Choroid plexus epithelial cell (primary cell): Measurements from ENCODE around the gene ZSCAN31.

ENCODE experiments used
- DNase-seq: peaks from one replicate; pipeline ENCODE4 v3.0.0-alpha.2; 2010; ENCODE audit warnings: low read depth
- H3K4me3 ChIP-seq: 2 replicates; pipeline ENCODE4 v1.5.1; 2011; ENCODE audit warnings: low read depth, mild to moderate bottlenecking, control low read depth, low read length, moderate library complexity
- CTCF ChIP-seq: conservative IDR thresholded peaks from 2 replicates; pipeline ENCODE4 v1.5.1; 2011; ENCODE audit warnings: low read depth, mild to moderate bottlenecking, control low read depth, inconsistent platforms, low read length, moderate library complexity

The ZSCAN31 gene

GRCh38 chr6:28334286-28335039 lies 1.5 kb downstream of the ZSCAN31 start:
- DNase-seq = no peak
- H3K4me3 ChIP-seq = no peak overlapping the region
- no peak for TF ChIP-seq CTCF

GRCh38 chr6:28333599-28334018 lies 2.3 kb downstream of the ZSCAN31 start:
- H3K4me3 ChIP-seq = no peak overlapping the region
- no peak for TF ChIP-seq CTCF
- no peak for DNase-seq

GRCh38 chr6:28333047-28333446 lies 2.9 kb downstream of the ZSCAN31 start:
- no peak for DNase-seq
- H3K4me3 ChIP-seq = no peak overlapping the region
- no peak for TF ChIP-seq CTCF

GRCh38 chr6:28330041-28330440 lies 5.9 kb downstream of the ZSCAN31 start:
- no peak for DNase-seq
- no peak for TF ChIP-seq CTCF
- H3K4me3 ChIP-seq = no peak overlapping the region

GRCh38 chr6:28326371-28326948 lies 9.5 kb downstream of the ZSCAN31 start:
- TF ChIP-seq CTCF = no peak
- no peak overlapping the region for H3K4me3 ChIP-seq
- DNase-seq = no peak

GRCh38 chr6:28323813-28324424 lies 12.0 kb downstream of the ZSCAN31 start:
- no peak for TF ChIP-seq CTCF
- H3K4me3 ChIP-seq = no peak overlapping the region
- DNase-seq = no peak
